Panc1 (cell line): ENCODE results near the gene INTS11. TPM values are rescaled to one million over a fixed set of nuclear protein-coding genes. Genes with fewer than 3 reads are reported as not detected.
A peak's percentile ranks its signal among the peaks of the same experiment; 100 is the strongest.

Experiments used
- ATAC-seq: fragments of 200-7000 bp; cut with Tn5 transposase; 2 replicates; pipeline ENCODE4 v1.9.1; 2020; ENCODE audit warnings: mild to moderate bottlenecking, moderate library complexity
- BruUV-seq: library from RNA; stranded (reverse); fragments of 400-500 nt; replicated peaks from 2 replicates; lab custom pipeline; 2021; lab: Mats Ljungman, UMichigan
- CTCF ChIA-PET: fragments of 300-600 bp; sonication (Branson Sonifier 250); formaldehyde crosslinking; loops from one replicate; lab custom pipeline; 2022; ENCODE audit warnings: antibody characterized with exemption; lab: Charles Lee
- POLR2A ChIA-PET: fragments of 300-600 bp; sonication (Branson Sonifier 250); formaldehyde crosslinking; loops from one replicate; lab custom pipeline; 2022; ENCODE audit warnings: antibody characterized with exemption; lab: Charles Lee
- DNase-seq: peaks from one replicate; pipeline ENCODE4 v3.0.0-alpha.2; 2010; ENCODE audit warnings: low read depth, low spot score
- H3K27ac ChIP-seq: 2 replicates; pipeline ENCODE4 v1.5.1; 2011; ENCODE audit warnings: mild to moderate bottlenecking, low read length, inconsistent platforms
- H3K27me3 ChIP-seq: fragments of 200-500 bp; sonication (Bioruptor generic); 2 replicates; pipeline ENCODE4 v1.6.0; 2014; ENCODE audit warnings: low read length, inconsistent platforms; ENCODE audit not compliant: control insufficient read depth, insufficient read depth
- H3K36me3 ChIP-seq: fragments of 200-500 bp; sonication (Bioruptor generic); 2 replicates; pipeline ENCODE4 v1.5.1; 2014; ENCODE audit warnings: inconsistent platforms, mild to moderate bottlenecking, low read length, moderate library complexity; ENCODE audit not compliant: control insufficient read depth, insufficient read depth
- H3K4me1 ChIP-seq: 2 replicates; pipeline ENCODE4 v1.5.1; 2011; ENCODE audit warnings: inconsistent platforms, mild to moderate bottlenecking, low read length, moderate library complexity; ENCODE audit not compliant: control insufficient read depth, insufficient read depth
- H3K4me3 ChIP-seq, 2 experiments: 2 replicates each; pipeline ENCODE4 v1.5.1; 2011 to 2012; ENCODE audit warnings: low read depth in 2 of 2, low read length in 2 of 2, mild to moderate bottlenecking in 2 of 2, inconsistent platforms in 1 of 2, moderate library complexity in 1 of 2
- H3K9me3 ChIP-seq: fragments of 200-500 bp; sonication (Bioruptor generic); 2 replicates; pipeline ENCODE4 v1.5.1; 2014; ENCODE audit warnings: low read depth, mild to moderate bottlenecking, inconsistent platforms, low read length, moderate library complexity; ENCODE audit not compliant: control insufficient read depth, insufficient read depth
- POLR2AphosphoS5 ChIP-seq: IDR thresholded peaks from 2 replicates; pipeline ENCODE4 v1.6.1; 2012; ENCODE audit warnings: mild to moderate bottlenecking, low read depth, low read length, moderate library complexity
- SIN3A ChIP-seq: IDR thresholded peaks from 2 replicates; pipeline ENCODE4 v1.6.1; 2012; ENCODE audit warnings: low read depth, mild to moderate bottlenecking, low read length, moderate library complexity, borderline replicate concordance; ENCODE audit not compliant: insufficient read depth
- TCF7L2 ChIP-seq: IDR thresholded peaks from 2 replicates; pipeline ENCODE4 v1.6.1; 2011; ENCODE audit warnings: mild to moderate bottlenecking, low read depth, low read length, inconsistent platforms
- in situ Hi-C: cut with HindIII; loops from 2 replicates; pipeline ENCODE4 v1.10.0; 2016; ENCODE audit warnings: low sequenced_read_pairs, low pct_unique_long_range_greater_than_20kb
- intact Hi-C: fragments of 100-400 bp; cut with micrococcal nuclease; formaldehyde crosslinking; loops from one replicate; pipeline ENCODE4 v1.10.0; 2022; ENCODE audit not compliant: unreplicated experiment
- total RNA-seq: library from RNA; stranded (reverse); gene quantifications from one replicate; pipeline ENCODE4 v1.2.1, GENCODE V29; 2021; ENCODE audit not compliant: unreplicated experiment
- TF ChIP-seq, protein P1 (sequence below), 2 experiments: IDR thresholded peaks; 2 replicates each; pipeline ENCODE4 v1.6.1; 2011 to 2012; ENCODE audit warnings: low read depth in 2 of 2, control low read depth in 1 of 2, low read length in 1 of 2, mild to moderate bottlenecking in 1 of 2, moderate library complexity in 1 of 2; ENCODE audit not compliant: insufficient read depth in 1 of 2
- TF ChIP-seq, protein P2 (sequence below): fragments of 450-650 bp; IDR thresholded peaks from 2 replicates; pipeline ENCODE4 v1.5.1; 2017; ENCODE audit warnings: mild to moderate bottlenecking

INTS11 gene
- total RNA-seq, 1 experiment from 2014 or later = 114 TPM

DNA sequence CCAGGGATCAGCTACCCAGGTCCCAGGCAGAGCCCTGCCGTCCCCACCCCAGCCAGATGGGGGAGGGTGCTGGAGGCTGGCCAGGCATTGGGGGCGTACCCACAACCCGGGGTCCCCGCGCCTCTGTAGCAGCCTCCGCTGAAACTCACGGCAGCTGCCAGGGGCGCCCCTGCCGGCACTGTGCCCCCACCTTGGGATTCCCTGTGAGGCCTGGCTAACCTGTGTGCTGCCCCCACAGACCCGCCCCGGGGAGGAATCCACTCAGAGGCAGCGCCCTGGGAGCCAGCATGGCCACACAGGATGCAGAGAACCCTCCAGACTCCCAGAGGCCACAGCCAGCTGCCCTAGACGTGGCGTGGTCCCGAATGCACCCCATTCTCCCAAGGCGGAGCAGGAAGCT lies 20.9 kb upstream of the INTS11 start:
- CTCF ChIA-PET = interaction anchor here (2.2 kb wide), 1 partner anchor 27 kb away, joined by 8 read pairs; no protein-coding TSS in a partner anchor
- peak overlapping the region; percentile 93 for H3K27ac ChIP-seq
- in situ Hi-C loops = no loop called here
- no peak for DNase-seq
- no peaks in the 10 kb centered on the region for H3K27me3 ChIP-seq
- H3K4me1 ChIP-seq = peaks cover 40% of the 10 kb centered on the region
- H3K9me3 ChIP-seq = no peaks in the 10 kb centered on the region
- peak overlapping the region in 1 of 2 experiments; percentile 85; a peak in 2 of 4 replicates for H3K4me3 ChIP-seq
- TF ChIP-seq, protein P1, sequence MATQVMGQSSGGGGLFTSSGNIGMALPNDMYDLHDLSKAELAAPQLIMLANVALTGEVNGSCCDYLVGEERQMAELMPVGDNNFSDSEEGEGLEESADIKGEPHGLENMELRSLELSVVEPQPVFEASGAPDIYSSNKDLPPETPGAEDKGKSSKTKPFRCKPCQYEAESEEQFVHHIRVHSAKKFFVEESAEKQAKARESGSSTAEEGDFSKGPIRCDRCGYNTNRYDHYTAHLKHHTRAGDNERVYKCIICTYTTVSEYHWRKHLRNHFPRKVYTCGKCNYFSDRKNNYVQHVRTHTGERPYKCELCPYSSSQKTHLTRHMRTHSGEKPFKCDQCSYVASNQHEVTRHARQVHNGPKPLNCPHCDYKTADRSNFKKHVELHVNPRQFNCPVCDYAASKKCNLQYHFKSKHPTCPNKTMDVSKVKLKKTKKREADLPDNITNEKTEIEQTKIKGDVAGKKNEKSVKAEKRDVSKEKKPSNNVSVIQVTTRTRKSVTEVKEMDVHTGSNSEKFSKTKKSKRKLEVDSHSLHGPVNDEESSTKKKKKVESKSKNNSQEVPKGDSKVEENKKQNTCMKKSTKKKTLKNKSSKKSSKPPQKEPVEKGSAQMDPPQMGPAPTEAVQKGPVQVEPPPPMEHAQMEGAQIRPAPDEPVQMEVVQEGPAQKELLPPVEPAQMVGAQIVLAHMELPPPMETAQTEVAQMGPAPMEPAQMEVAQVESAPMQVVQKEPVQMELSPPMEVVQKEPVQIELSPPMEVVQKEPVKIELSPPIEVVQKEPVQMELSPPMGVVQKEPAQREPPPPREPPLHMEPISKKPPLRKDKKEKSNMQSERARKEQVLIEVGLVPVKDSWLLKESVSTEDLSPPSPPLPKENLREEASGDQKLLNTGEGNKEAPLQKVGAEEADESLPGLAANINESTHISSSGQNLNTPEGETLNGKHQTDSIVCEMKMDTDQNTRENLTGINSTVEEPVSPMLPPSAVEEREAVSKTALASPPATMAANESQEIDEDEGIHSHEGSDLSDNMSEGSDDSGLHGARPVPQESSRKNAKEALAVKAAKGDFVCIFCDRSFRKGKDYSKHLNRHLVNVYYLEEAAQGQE (IDR thresholded peaks at IDR 0.05; ENCODE audit: insufficient read depth in 1 of 2, low read depth in 2 of 2, low read length in 1 of 2) = no peak
- TF ChIP-seq SIN3A (no peak), TCF7L2 (no peak), POLR2AphosphoS5 (no peak)
- TF ChIP-seq, protein P2, sequence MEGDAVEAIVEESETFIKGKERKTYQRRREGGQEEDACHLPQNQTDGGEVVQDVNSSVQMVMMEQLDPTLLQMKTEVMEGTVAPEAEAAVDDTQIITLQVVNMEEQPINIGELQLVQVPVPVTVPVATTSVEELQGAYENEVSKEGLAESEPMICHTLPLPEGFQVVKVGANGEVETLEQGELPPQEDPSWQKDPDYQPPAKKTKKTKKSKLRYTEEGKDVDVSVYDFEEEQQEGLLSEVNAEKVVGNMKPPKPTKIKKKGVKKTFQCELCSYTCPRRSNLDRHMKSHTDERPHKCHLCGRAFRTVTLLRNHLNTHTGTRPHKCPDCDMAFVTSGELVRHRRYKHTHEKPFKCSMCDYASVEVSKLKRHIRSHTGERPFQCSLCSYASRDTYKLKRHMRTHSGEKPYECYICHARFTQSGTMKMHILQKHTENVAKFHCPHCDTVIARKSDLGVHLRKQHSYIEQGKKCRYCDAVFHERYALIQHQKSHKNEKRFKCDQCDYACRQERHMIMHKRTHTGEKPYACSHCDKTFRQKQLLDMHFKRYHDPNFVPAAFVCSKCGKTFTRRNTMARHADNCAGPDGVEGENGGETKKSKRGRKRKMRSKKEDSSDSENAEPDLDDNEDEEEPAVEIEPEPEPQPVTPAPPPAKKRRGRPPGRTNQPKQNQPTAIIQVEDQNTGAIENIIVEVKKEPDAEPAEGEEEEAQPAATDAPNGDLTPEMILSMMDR = no peak
- POLR2A ChIA-PET = no interaction called here
- peak; percentile 3 for ATAC-seq
- no peaks in the 10 kb centered on the region; the same call in 1 of the 2 replicates for H3K36me3 ChIP-seq
- BruUV-seq = no TSS peak
- intact Hi-C loops = no loop called here

DNA sequence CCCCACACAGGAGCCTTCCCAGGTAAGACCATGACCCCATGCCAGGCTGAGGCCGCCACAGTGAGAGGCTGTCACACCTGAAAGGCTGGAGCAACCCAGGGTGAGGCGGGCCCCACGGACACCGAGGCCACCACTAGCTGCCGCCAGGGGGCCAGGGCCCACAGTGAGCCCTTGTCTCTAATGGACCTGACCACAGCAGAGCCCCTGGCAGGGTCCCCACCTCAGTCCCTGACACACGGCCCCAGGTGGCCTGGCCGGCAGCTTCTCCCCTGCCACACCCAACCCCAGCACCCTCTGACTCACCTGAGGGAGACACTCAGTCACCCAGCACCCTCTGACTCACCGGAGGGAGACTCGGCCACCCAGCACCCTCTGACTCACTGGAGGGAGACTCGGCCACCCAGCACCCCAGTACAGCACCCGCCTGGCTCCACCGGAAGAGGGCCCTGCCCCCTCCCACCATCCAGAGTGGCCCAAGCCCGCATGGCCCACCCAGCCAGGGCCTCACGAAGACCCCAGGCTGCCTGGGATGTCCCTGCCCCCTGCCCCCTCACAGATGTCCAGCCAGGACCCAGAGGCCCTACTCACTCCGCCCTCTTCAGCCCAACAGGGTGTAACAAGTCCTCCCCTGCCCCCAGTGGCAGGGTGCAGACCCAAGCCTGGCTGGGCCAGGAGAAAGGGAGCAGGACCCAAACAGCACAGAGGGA lies 20.3 kb upstream of the INTS11 start:
- Histone ChIP-seq H3K27ac (peak overlapping the region; percentile 93), H3K36me3 (no peaks in the 10 kb centered on the region; the same call in 1 of the 2 replicates), H3K4me3 (peak overlapping the region in 1 of 2 experiments; percentile 85; a peak in 2 of 4 replicates), H3K4me1 (peaks cover 40% of the 10 kb centered on the region), H3K9me3 (no peaks in the 10 kb centered on the region), H3K27me3 (no peaks in the 10 kb centered on the region)
- in situ Hi-C loops = no loop called here
- BruUV-seq = no TSS peak
- ChIA-PET POLR2A (no interaction called here), CTCF (interaction anchor here (2.2 kb wide), 1 partner anchor 27 kb away, joined by 8 read pairs; no protein-coding TSS in a partner anchor)
- intact Hi-C loops = no loop called here
- DNase-seq (peak; percentile 84), ATAC-seq (peak; percentile 74)
- TF ChIP-seq, protein P1 (IDR thresholded peaks at IDR 0.05; ENCODE audit: insufficient read depth in 1 of 2, low read depth in 2 of 2, low read length in 1 of 2) = peak in 1 of 2 experiments; percentile 5; a peak in 1 of 4 replicates
- TF ChIP-seq SIN3A (no peak), TCF7L2 (no peak), POLR2AphosphoS5 (no peak)
- TF ChIP-seq, protein P2 = peak; percentile 88
